GF-D8 (cell line): ENCODE measurements around the gene ANKRD2.
"Not testable (repeated sequence)": the region's sequence is repeated elsewhere in the genome, so short reads cannot be mapped to it uniquely, and the experiment has no call there.

ENCODE experiments used
- DNase-seq: peaks from one replicate; lab custom pipeline; 2025; lab: John Stamatoyannopoulos, UW

ANKRD2 gene

DNA sequence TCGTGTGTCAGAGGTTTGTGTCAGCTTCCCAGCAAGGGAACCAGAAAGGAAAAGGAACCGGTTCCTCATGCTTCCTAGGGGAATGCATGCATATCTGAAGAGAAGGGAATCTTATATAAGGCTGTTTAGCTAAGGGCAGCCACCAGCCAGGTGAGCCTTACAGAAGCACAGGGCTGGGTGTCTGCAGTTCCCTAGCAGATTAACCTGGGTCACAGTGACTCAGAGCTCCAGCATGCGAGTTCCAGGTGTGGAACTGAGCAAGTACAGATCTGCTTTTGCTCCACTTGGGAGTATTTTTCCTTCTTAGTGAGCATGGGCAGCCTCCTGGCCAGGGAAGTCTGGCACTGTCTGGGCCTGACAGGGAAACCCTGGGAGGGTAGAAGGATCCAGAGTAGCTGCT is 957 bp upstream of the ANKRD2 start:
- no peak for DNase-seq

GRCh38 chr10:97573021-97573420 is 442 bp downstream of the ANKRD2 start:
- no peak for DNase-seq

GRCh38 chr10:97573672-97574071 is 1.1 kb downstream of the ANKRD2 start:
- no peak for DNase-seq

DNA sequence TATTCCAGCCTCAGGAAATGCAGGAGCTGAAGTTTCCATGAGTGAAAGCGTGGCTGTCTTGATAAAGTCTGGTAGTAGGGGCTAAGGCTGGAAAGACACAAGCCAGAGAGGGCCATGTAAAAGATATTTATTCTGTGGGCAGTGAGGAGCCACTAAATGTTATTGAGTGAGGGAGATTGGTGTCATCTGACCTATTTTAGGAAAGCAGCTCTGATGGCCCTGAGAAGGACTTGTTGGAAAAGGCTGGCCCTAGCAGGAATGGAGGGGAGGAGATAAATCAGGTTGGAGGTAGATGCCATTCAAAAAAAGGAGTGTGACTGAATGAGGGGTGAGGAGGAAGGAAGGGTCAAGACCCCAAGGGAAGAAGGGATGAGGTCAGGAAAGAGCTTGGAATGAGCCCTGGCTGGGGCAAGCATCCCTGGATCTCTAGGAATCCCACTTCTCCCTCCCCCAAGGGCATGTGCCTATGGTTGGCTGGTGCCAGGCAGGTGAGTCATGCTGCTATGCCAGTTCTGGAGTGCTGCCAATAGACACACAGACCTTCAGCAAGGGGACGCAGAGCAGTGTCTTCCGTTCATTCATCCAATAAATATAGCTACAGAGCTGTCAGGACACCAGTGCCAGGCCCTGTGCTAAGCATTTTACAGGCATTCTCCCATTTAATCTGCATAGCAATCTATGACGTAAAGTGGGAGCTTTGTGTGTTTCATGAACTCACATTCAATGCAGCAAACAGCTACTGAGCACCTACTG is 2.0 kb downstream of the ANKRD2 start:
- no peak for DNase-seq

- no peak for DNase-seq
Measured at GRCh38 chr10:97575127-97575668, 2.6 kb downstream of the ANKRD2 start.

DNA sequence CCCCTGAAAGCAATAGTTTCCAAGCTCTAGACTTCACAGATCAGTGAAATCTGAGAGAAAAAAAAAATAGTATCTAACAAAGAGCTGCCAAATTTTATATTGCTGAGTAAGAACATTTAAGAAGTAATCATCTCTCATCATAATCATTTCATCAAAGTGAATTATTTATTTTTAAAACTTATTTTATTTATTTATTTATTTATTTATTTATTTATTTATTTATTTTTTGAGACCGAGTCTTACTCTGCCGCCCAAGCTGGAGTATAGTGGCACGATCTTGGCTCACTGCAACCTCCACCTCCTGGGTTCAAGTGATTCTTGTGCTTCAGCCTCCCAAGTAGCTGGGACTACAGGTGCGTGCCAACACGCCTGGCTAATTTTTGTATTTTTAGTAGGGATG is 3.9 kb downstream of the ANKRD2 start:
- DNase-seq = not testable (repeated sequence)

- no peak for DNase-seq
Measured at GRCh38 chr10:97577701-97578100, 5.1 kb downstream of the ANKRD2 start.

- no peak for DNase-seq
Measured at GRCh38 chr10:97578171-97578844, 5.7 kb downstream of the ANKRD2 start.

- no peak for DNase-seq
Measured at GRCh38 chr10:97580421-97581367, 8.1 kb downstream of the ANKRD2 start.

DNA sequence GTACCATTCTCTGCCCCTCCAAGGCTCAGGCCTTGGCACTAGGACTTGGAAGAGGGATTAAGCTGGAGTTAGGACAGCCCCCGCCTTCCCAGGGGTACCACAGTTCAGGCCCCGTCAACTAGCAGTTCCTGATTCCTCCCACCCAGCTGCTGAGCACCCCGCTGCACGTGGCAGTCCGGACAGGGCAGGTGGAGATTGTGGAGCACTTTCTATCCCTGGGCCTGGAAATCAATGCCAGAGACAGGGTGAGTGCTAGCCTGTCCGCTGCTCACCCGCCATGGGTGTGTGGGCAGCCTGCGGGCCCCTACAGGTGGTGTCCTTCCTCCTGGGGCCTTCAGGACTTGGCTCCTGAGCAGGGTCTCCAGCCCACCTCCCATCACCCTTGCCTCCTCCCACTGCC is 9.6 kb downstream of the ANKRD2 start:
- DNase-seq = no peak

GRCh38 chr10:97583476-97583875 is 10.9 kb downstream of the ANKRD2 start:
- DNase-seq = no peak

- DNase-seq = no peak
Measured at GRCh38 chr10:97584060-97584797, 11.7 kb downstream of the ANKRD2 start, which contains the start of gene HOGA1. Gene HOGA1, plus strand, starts transcription at chr10:97584389. Its CDS starts 315 bp downstream, at chr10:97584704.

GRCh38 chr10:97584798-97585438 is 12.3 kb downstream of the ANKRD2 start:
- no peak for DNase-seq

DNA sequence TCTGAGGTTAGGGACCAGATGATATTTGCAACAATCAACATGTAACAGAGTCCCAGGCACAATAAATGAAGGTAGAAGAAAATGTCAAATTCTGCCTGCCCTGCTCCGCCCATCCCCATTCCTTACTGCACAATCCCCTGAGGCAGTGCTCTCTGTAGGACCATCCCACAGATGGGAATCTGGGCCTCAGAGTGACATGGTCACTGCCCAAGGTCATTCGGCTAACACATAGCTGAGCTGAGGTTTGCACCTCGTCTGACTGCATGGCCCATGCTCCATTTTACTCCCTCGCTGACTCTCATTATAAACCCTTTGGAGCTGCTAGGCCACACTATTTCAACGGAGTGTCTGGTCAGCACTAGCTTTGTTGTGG is 12.8 kb downstream of the ANKRD2 start:
- DNase-seq = no peak

- DNase-seq = no peak
Measured at GRCh38 chr10:97587183-97587582, 14.6 kb downstream of the ANKRD2 start.

DNA sequence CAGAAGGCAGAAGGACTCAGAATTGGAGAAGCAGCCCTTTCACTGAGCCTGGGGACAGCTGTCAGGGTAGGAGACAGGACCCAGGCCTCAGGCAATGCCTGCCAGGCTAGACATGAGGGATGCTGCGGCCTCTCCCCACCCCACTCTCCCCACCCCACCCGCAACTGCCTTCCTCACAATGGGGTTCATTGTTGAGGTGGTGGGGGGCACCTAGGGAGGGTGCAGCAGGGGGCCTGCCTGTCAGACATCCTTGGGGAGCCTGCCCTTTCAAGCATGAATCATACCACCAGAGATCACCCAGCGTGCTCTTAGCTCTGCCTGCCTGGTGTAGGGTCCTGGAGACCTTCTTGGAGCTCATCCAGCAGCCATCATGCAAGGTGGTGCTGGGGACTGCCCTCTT is 16.9 kb downstream of the ANKRD2 start, which contains the start of gene C10orf62:
Gene C10orf62 (plus strand): TSS at position 243 of the 400 bp plus-strand sequence. CDS start 177 bp downstream, outside the sequence.
- no peak for DNase-seq

GRCh38 chr10:97590082-97590747 is 17.6 kb downstream of the ANKRD2 start:
- no peak for DNase-seq

GRCh38 chr10:97590748-97591495 is 18.3 kb downstream of the ANKRD2 start:
- no peak for DNase-seq

DNA sequence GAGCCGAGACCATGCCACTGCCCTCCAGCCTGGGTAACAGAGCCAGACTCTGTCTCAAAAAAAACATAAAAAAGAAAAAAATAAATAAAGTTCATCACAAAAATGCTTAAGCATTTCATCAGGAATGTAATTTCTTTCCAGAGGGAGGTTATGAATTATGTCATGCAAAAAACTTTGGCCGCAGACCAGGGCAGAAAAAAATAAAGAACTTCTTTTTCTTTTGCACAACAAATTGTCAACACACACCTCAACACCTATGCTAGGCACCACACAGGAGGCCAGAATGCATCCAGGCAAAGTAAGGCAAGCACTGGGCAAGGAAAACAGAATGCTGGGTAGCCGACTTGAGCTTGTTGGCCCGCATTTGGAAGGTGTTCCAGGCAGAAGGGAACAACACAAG is 20.8 kb downstream of the ANKRD2 start:
- no peak for DNase-seq
